GM11168 (cell line): ENCODE data around the gene SLC66A1.

Experiments used
- in situ Hi-C: fragments of 300-500 bp; cut with MboI; formaldehyde crosslinking; loops from one replicate; pipeline ENCODE4 v1.12.0; 2022; ENCODE audit warnings: low sequenced_read_pairs; ENCODE audit not compliant: unreplicated experiment

The SLC66A1 gene

DNA sequence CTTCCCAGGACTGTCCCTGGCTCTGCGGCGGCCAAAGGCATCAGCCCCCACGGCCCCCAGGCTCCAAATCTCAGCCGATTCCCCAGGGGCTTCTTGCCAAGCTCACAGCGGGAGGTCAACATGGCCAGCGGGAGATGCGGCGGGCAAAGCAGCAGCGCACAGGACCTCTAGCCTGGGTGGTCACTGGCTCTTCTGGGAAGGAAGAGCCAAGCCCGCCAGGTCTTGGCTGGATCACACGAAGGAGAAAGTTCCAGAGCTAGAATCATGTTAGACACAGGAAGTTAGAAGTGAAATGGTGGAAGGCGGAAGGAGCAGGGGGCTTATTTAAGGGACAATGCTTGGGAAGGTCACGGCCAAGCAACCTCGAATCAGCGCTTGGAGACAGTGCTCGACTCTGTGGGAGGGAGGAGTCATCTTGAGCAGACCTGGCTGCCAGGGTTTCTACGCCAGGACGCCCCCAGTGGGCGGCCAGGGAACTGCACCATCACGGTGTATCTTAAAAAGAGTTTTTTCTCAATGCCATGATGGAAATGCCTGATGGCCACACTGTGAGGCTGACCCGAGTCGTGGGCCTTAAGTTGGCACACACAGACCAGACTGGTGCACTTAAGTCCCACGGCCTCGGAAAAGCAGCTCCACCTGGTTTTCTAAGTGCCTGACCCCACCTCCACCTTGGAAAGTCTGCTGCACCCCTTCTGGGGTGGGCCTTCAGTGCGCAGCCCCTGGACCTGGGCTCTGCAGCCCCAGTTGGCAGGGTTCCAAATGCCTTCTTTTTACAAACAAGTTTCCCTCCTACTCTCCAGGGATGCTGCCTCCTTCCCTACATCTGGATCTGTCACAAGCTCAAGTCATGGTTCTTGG lies 29.3 kb downstream of the SLC66A1 start:
- in situ Hi-C loops = no loop called here

DNA sequence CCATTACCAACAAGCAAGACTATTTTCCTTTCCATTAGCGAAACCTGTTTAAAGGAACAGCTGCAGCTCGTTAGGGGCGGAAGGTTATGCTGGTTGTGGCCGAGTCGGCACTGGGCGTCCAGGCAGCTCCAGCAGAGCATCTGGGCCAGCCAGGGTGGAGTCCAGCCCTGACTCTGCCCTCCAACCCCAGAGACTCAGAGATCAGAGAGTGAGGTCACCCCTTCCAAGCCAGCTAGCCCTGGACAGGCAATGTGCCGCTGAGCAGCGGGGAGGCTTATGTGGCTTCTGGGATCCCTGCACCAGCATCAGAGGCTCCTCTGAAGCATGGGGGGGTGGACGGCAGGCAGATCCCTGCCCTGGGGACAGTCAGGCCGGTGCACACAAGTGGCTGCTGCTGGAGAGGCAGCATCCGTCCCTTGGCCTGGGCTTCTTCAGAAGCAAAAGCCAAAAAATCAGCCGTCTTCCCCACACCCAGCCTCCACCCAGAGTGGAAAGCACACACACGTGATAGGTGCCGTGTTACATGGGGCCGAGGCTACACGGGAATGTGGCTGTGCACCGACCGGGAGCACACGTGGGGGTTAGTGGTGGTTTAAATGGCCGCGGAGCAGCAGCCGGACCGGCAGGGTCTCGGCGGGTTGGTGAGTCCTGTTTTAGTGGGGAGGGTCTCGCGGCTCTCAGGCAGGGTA lies 30.1 kb downstream of the SLC66A1 start:
- in situ Hi-C loops = no loop called here

DNA sequence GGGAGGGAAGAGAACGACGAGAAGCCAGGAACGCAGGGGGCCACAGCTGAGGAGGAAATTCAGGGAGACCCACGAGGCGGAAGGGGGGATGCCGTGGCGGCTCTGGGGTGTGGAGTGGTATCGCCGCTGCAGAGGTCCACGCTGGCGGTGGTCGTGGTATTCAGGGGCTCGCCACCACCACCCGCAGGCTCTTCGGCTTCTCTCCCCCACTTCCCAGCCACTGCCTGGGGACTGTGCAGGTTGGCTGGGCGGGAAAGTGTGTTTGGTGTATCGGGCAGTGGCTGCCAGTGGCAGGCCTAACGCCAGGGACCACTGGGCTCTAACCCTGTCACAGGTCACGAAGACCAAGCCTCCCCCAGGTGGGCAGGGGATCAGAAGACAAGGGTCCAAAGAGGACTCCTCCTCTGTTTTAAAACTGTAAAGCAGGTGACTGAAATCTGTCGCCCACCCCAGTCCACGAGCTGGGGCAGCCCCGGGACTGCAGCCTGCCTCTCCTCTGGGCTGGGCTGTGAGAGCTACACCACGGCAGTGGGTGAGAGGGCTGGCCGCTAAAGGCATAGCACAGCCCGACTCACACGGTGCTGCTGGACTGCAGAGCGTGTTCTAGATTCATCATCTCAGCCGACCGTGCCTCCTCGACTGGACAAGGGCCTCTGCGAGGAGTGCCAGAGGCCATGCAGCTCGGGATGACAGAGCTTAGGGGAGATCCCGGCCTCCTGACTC lies 30.9 kb downstream of the SLC66A1 start:
- in situ Hi-C loops = no loop called here

DNA sequence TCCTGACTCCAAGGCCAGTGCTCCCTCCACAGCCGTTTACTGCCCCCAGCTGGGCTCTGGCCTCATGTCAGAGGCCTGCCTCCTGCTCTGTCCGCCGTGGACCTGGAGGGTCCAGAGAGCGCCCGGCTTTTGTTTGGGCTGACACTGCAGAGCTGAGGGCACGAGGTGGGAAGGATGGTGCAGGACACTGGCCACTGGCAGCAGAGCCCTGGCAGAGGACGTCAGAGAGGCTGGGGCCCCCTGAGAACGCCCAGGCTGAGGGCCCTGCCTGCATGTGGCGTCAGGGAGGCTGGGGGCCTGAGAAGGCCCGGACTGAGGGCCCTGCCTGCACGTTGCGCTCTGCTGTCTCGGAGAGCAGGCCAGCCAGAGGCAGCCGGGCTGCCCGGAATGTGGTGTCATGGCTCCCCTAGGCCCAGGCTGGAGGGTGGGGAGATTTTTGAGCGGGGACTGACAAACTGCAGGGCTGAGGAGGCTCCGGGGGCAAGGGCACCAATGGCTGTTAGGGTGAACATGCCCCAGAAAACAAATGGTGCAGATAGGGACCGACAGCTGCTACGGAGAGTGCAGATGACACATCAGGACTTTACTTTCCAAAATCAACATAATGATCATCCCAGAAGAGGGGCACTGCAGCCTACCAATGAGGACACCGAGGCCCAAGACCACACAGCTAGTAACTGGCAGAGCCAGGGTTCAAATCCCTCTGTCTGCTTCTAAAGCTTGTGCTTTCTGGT lies 31.7 kb downstream of the SLC66A1 start:
- in situ Hi-C loops = no loop called here

DNA sequence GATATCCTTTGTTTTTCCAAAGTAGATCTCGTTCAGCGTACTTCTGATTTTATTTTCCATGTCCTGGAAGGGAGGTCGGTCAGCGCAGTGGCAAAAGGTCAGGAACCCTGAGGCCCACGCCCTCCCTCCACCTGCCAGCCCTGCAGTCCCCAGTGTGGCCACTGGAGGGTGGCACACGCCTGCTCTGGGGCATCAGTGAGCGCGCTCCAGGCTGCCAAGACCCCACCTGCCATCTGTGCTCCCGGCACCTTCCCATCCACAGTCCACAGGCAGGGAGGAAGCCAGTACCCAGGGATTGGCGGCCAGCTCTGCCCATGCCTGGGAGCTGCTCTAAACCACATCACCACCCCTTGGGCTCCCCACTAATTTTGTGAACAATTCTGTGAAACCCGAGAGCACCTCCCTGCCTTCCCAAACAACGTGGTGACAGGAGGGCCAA lies 32.3 kb downstream of the SLC66A1 start:
- in situ Hi-C loops = no loop called here

DNA sequence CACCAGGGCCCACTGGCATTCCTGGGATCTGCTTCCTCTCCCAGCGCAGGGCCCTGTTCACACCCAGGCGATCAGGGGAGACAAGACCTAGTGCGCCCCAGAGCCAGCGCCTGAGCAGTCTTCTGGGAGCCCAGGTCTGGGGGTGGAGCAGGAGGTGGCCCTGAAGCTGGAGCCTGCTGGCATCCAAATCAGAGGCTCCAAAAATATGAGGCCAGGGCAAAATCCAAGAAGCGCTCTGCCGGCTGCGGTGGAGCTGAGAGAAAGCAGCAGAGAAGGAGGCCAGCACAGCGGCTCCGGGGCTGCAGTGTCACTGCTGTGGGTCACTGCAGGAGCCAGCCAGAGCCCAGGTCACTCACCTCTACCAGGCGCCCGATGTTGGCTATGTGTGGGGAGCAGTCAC lies 32.7 kb downstream of the SLC66A1 start:
- in situ Hi-C loops = no loop called here

DNA sequence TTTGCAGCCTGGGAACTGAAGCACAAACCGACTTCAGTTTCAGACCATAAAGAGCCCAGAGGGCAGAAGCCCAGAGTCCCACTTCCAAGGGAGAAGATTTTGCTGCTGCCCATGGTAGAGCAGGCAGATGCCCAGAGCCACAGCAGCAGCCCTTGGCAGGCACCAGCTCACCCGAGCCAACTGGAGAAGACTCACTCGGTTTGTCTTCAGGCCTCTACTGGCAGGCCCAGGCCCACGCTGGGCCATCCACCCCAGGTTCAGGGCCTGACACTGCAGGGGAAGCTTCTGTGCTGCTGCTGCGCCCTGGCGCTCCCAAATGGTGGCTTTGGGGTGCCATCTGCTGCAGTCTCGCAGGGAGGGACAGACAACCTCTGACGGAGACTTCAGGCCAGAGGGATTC lies 33.3 kb downstream of the SLC66A1 start:
- in situ Hi-C loops = no loop called here

DNA sequence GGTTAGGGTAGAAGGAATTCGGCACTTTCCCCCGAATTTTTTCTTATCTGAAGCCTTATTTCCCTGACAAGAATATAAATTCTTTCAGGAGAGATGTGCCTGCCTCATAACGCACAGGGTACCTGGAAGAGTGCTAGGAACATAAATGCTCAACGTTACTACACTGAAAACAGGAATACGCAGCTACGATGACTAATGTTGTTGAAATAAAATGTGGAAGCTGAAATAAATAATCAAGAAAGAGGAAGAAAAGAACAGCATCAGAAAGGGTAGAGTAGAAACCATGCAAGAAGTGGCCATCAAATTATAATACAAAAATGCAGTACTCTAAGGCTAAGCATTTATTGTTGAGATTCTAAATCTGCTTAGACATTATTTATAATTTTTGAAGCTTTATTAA lies 33.9 kb downstream of the SLC66A1 start:
- in situ Hi-C loops = no loop called here

DNA sequence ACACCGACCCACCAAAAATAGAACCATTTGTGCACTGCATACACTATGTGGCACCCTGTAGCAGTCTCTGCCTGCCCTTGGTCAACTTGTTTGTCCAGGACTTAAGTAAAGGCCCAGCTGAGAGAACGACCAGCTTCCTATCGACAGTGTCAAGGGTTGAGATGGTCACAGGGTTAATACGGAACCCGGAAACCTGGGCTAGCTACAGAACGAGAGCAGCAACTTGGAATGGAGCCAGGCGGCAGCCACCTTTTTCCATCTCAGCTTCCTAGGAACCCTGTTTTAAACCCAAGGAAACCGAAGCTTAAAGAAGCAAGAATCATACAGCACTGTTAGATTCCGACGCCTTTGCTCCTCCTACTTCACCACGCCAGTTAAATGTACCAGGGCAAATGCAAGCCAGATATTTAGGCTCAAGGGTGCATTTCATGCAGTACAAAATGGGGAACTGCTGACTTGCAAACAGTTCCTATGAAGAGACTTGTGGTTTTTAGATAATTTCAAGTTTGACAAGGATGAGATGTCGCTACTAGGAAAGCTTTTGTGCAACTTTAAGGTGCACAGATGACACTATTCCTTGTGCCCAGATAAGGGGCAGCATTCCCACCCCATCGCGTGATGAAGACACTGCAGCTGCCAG lies 35.5 kb downstream of the SLC66A1 start:
- in situ Hi-C loops = no loop called here

DNA sequence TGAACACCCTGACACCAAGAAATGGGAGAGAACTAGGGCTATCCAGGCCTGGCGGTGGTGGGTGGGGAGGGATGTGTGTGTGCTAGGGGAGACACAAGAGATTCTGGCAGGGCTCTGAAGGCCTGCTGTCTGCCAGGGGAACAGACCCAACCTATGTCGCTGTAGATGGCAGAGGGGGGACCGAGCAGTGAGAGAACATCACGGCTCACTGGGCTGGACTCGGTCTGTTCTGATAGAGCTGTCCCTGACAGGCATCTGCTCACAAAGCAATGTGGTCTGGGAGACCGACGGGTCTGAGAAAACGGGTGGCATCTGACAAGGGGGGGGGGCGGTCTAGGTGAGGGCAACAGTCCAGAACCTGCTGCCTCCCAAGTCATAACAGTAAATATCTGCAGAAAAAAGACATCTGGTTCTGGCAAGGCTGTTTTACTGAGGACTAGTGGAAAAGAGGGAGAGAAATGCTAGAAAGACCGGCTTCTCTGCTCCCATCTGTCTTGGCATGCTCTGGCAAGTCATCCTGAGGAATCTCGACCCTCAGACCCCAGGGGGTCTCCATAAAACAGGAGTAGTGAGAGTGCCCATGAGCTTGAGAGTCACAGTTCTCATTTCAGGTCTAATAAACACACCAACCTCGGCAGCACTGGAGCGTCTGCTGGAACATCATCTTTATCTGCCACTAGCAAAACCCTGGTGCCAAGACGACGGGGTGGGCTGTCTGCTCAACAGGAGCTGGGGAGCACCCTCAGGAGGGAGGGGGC lies 36.5 kb downstream of the SLC66A1 start:
- in situ Hi-C loops = no loop called here

DNA sequence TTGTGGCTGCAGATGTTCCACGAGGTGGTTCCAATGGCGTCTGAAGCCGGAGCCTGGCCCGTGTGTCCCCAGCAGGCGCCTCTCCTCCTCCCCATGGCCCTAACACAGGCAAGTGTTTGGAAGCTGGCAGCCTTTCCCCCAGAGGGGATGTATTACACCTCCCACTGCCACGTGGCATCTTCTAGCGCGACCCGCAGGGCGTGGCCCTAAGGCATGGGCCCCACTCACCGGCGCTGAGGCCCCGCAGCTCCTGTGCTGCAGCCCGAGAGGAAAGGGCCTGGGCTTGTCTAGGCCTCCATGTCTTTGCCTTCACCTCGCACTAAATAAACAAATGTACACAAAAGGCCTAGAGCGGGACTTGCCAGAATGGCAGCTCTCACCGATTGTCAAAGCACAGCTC lies 37.9 kb downstream of the SLC66A1 start:
- in situ Hi-C loops = no loop called here

DNA sequence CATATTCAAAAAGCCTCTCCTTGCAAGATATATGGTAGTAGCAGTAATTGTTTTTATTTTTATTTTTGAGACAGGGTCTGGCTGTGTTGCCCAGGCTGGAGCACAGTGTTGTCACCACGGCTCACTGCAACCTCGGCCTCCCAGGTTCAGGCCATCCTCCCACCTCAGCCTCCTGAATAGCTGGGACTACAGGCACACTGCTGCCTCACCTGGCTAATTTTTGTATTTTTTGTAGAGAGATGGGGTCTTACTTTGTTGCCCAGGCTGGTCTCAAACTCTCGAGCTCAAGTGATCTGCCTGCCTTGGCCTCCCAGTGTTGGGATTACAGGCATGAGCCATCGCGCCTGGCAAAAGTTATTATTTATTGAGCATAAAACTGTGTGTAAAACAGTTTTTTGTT lies 38.4 kb downstream of the SLC66A1 start:
- in situ Hi-C loops = no loop called here

DNA sequence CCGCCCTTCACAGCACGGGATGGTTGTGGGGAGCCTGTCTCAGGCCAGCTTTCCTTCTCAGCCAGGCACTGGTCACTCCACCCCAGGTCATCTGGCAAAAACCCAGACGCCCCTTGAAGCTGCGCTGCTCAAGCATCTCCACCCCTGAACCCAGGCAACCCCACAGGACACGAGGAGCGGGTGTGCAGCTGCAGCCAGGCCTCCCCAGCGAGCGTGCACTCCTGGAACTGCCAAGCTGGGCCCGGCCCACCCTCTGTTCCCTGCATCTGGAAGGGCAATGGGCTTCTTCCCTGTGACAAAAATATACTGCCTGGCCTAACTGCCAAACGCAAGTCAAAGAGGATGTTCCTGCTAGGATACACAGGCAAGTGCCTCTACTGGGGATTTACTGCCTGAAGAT lies 39.7 kb downstream of the SLC66A1 start:
- in situ Hi-C loops = no loop called here

DNA sequence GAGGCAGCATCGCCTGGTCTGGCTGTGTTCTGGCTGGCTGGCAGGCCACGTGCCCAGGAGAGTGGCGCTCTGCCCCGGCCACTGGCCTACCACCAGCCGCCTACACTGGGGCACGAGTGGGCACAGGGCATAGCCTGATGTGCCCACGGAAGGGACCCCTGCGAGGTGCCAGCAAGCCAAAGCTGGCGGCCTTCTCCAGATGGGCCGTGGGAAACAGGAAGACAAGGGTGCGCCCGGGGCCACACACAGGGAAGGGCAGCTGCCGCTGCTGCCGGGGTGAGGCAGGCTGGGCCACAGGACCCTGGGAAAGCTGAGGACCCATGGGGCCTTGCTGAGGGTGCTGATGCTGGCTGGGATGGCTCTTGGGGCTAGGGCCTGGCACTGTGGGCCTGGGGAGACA lies 40.7 kb downstream of the SLC66A1 start:
- in situ Hi-C loops = no loop called here

DNA sequence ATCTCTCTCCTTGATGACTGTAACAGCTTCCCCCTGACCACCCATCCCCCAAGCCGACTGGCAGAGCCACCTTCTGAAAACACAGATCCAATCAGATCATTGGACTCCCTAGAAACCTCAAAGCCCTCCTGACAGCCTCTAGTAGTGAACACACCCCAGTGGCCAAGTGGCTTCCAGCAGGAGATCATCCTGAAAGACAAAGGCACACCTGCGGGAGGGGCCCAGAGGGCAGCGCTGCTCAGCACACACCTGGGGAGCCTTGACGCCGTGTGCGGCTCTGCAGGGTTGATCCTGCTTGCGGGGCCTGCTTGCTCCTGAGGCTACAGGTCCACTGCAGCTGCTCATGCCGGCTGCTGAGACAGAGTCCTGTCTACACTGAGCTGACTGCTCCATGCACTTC lies 41.5 kb downstream of the SLC66A1 start:
- in situ Hi-C loops = no loop called here

DNA sequence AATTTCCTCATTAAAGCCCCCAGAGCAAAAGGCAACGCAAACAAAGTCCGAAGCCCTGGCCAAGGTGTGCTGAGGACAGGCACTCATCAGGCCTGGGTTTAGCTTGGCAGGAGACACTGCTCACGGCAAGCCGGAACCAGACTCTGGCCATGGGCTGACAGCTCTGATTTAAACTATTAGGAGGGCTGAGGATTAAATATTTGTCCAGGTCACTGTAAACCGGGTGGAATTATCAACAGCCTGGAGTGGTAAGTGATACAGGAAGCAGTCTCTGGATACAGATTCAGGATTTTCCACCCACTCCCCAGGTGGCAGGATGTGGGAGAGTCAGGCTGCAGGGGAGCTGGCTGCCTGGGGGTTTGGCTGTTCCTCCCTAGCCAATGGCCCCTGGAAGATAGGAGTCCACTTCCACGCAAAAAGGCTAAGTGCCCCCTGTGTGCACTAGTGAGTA lies 42.4 kb downstream of the SLC66A1 start:
- in situ Hi-C loops = no loop called here

DNA sequence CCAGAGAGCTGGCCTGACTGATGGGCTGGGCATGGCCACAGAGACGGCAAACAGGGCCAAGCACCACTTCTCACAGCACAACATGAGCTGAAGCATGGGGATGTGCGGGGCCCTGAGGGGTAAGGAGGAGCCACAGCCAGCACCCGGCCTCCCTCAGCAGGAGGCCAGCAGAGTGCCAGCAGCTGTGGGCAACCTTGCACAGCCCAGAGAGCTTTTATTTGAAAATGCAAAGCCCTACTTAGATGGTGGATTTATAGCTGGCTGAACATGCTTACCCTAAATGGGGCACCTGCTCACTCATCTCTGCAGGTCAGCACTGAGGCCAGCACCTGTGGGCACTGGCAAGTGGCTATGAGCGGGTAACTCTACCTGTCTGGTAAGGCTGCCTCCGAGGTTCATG lies 44.1 kb downstream of the SLC66A1 start:
- in situ Hi-C loops = no loop called here

DNA sequence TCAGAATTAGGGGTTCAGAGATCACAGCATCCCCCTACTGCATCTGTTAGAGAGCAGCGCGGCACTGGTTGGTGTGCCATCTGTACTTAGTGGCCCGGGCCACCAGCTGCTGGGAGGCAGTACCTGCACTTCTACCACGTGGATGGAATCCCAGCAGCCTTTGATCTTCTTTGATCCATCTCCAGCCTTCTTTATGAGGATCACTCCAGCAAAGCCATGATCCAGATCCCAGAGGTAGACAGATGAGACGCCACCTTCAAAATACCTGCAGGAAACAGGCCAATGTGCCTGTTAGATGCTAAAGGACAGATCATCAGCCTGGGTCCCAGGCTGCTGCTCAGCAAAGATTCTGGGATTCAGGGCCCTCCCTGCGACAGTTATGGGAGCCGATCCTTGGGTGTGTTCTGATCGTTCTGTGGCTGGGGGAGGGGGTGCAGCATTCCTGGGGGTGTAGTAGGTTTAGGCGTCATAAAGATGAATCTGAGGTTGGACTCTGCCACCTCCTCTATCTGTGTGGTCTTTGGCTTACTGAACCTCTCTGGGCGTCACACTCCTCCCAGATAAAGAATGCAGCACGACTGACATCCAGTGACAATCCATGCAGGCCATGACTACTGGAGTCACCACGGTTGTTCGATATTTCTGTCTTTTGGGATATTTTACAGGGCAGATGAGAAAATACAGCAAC lies 45.3 kb downstream of the SLC66A1 start:
- in situ Hi-C loops = no loop called here

DNA sequence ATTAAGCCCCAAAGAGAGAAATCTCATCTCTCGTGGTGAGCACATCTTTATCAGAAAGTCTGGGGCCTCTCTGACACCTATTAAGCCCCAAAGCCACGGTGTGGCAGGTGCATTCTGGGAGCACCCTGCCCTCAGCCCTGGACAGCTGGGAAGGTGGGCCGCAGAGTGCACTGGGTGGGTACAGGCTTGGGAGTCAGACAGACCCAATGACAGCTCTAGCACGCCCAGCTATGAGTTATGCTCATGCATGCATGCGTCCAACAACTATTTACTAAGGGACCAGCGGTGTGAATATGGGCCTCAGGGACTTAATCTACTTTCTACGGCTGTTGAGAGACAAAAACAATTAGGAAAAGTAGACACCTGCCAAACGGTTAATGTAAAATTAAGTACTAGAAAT lies 46.6 kb downstream of the SLC66A1 start:
- in situ Hi-C loops = no loop called here
